ENCODE data around the gene ABCF1.

GRCh38 chr6:30570263-30570662, 979 bp upstream of the ABCF1 start:
- TF ChIP-seq REST (IDR thresholded peaks at IDR 0.05; ENCODE audit: borderline replicate concordance), result no peak
- no peak for TF ChIP-seq SMC3 (conservative IDR thresholded peaks at IDR 0.05; ENCODE audit: poor library complexity)

All from neural cell (in vitro differentiated cells).